ENCODE measurements around the gene SUMF1. TPM values are rescaled to one million over a fixed set of nuclear protein-coding genes. Genes with fewer than 3 reads are reported as not detected.

SUMF1 gene
- 95.1 and 134 TPM in 2 replicates for total RNA-seq

DNA sequence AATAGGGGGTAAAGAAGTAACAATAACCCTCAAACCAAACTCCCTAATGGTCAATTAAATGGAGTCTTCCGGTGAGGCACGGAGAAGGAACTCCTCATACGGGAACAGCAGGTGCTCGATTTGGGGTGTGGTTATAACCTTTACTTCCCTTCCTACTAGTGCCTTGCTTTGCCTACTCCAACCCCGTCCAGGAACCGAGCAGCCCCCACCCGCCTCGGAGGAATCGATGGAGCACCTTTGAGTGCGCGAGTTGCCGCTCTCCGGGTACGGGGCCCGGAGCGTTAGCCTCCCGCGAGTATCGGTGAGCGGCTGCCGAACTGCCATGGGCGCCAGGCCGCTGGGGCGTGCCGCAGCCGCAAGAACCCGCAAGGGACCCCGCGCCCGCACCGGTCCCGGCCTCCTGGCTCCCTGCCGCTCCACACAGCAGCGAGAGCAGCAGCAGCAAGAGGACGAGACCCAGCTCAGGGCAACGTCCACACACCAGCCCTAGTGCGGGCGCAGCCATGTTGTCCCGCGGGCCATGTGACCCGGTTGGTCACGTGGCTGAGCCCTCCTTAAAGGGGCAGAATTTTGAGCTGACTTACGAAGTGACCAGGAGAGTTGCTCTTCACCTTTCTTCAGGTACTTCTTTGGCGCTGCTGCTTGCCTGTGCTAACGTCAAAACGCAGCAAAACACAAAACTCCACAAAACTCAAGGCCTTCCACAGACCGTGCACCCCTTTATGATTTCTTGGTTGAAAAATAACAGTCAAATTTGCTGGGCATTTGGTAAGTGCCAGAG lies at the start of gene SUMF1:
TSS of gene SUMF1 (minus strand) at position 529 of the 781 bp plus-strand sequence. CDS start at position 505, 24 bp downstream.

DNA sequence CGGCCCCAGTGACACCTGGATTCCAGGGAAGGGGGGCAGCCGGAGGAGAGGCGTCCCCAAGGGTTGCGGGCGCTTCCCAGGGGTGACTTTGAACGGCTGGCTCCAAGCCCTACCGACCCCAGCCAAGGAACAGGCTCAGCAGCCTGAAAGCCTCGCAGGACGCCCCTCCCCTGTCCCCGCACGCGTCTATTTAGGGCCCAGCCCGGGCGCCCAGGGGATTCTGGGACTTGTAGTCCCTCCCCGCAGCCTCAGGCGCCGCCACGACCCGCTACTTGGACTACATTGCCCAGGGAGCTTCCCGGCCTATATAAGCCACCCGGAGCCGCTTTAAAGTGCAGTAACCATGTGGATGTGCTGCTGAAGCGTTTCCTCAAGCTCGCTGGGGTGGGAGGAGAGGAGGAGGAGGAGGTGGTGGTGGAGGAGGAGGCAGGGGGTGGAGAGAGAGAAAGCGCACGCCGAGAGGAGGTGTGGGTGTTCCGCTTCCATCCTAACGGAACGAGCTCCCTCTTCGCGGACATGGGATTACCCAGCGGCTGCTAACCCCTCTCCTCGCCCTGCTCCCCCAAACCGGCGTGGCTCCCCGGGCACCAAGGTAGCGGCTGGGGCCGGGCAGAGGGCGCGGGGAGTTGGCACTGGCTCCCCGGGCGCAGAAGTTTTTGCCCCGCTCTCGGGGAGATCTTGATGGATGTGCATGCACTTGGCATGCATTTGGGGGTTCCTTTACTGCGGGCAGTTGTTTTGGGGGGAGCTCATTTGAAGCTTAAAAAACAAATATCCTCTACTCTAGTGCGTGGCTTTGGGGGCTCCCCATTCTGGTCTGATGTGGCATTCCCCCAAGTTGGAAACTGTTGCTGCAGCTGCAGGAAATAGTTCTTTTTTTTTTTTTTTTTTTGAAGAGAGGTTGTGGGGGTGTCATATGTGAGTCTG lies 26.2 kb upstream of the SUMF1 start, which contains the start of gene ITPR1:
TSS of gene ITPR1 (plus strand) at position 335 of the 927 bp plus-strand sequence. CDS start 23,144 bp downstream, outside the sequence.

Other genes starting within 250 kb of the SUMF1 start
- gene SETMAR, start 163.9 kb downstream of the SUMF1 start, total RNA-seq = 10.1 and 12.7 TPM in 2 replicates
- gene ITPR1, start 26.1 kb upstream of the SUMF1 start, total RNA-seq = 28.9 and 47.3 TPM in 2 replicates

Measured in smooth muscle cell of trachea (primary cell).